HL-60 (cell line): ENCODE results near the gene APOBEC3H.

Experiments used
- DNase-seq, 2 experiments: peaks; one replicate each; pipeline ENCODE4 v3.0.0-alpha.2; 2010 to 2020; ENCODE audit warnings: low read depth in 1 of 2, low spot score in 1 of 2
- H3K27ac ChIP-seq: fragments of 250-450 bp; sonication (Bioruptor Pico); replicated peaks from 2 replicates; pipeline ENCODE4 v1.5.1; 2020; ENCODE audit warnings: mild to moderate bottlenecking, moderate library complexity
- H3K27me3 ChIP-seq: fragments of 250-450 bp; sonication (Bioruptor Pico); 2 replicates; pipeline ENCODE4 v1.5.1; 2021; ENCODE audit warnings: mild to moderate bottlenecking, moderate library complexity; ENCODE audit not compliant: insufficient read depth, poor library complexity, severe bottlenecking
- H3K4me3 ChIP-seq: replicated peaks from 2 replicates; pipeline ENCODE4 v1.5.1; 2011; ENCODE audit warnings: mild to moderate bottlenecking, control low read depth, low read length; ENCODE audit not compliant: insufficient read depth
- GABPA ChIP-seq: IDR thresholded peaks from 2 replicates; pipeline ENCODE4 v1.6.1; 2012; ENCODE audit warnings: low read depth
- POLR2AphosphoS5 ChIP-seq: IDR thresholded peaks from 2 replicates; pipeline ENCODE4 v1.6.1; 2012; ENCODE audit warnings: low read depth
- SPI1 ChIP-seq: IDR thresholded peaks from 2 replicates; pipeline ENCODE4 v1.6.1; 2012; ENCODE audit warnings: low read depth, mild to moderate bottlenecking, borderline replicate concordance
- TF ChIP-seq, protein P1 (sequence below): IDR thresholded peaks from one replicate; pipeline ENCODE4 v1.5.1; 2011; ENCODE audit warnings: low read length, control low read depth, inconsistent platforms; ENCODE audit not compliant: insufficient read depth
- TF ChIP-seq, protein P2 (sequence below): IDR thresholded peaks from 2 replicates; pipeline ENCODE4 v1.6.1; 2012; ENCODE audit warnings: low read depth; ENCODE audit not compliant: insufficient replicate concordance

Gene APOBEC3H

DNA sequence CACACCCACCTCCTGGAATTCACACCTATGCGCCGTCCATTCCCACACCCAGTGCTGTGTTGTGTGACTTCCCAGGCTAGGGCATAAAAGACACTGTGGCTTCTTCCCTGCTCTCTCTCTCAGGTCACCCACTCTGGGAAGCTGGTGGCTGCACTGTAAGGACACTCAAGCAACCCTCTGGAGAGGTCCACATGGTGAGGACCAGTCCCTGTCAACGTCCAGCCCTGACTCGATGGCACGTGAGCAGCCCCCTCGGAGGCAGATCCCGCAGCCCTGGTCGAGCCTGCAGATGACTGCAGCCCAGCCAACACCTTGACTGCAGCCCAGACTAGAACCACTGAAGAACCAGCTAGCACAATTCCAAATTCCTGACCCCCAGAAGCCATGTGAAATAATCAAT is 39.3 kb downstream of the APOBEC3H start:
- no peak for DNase-seq
- Histone ChIP-seq H3K4me3 (no peak overlapping the region), H3K27me3 (peaks cover 10% of the 10 kb centered on the region), H3K27ac (no peak overlapping the region)
- TF ChIP-seq, protein P1, sequence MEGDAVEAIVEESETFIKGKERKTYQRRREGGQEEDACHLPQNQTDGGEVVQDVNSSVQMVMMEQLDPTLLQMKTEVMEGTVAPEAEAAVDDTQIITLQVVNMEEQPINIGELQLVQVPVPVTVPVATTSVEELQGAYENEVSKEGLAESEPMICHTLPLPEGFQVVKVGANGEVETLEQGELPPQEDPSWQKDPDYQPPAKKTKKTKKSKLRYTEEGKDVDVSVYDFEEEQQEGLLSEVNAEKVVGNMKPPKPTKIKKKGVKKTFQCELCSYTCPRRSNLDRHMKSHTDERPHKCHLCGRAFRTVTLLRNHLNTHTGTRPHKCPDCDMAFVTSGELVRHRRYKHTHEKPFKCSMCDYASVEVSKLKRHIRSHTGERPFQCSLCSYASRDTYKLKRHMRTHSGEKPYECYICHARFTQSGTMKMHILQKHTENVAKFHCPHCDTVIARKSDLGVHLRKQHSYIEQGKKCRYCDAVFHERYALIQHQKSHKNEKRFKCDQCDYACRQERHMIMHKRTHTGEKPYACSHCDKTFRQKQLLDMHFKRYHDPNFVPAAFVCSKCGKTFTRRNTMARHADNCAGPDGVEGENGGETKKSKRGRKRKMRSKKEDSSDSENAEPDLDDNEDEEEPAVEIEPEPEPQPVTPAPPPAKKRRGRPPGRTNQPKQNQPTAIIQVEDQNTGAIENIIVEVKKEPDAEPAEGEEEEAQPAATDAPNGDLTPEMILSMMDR: no peak
- no peak for TF ChIP-seq POLR2AphosphoS5
- TF ChIP-seq GABPA: no peak
- TF ChIP-seq, protein P2, sequence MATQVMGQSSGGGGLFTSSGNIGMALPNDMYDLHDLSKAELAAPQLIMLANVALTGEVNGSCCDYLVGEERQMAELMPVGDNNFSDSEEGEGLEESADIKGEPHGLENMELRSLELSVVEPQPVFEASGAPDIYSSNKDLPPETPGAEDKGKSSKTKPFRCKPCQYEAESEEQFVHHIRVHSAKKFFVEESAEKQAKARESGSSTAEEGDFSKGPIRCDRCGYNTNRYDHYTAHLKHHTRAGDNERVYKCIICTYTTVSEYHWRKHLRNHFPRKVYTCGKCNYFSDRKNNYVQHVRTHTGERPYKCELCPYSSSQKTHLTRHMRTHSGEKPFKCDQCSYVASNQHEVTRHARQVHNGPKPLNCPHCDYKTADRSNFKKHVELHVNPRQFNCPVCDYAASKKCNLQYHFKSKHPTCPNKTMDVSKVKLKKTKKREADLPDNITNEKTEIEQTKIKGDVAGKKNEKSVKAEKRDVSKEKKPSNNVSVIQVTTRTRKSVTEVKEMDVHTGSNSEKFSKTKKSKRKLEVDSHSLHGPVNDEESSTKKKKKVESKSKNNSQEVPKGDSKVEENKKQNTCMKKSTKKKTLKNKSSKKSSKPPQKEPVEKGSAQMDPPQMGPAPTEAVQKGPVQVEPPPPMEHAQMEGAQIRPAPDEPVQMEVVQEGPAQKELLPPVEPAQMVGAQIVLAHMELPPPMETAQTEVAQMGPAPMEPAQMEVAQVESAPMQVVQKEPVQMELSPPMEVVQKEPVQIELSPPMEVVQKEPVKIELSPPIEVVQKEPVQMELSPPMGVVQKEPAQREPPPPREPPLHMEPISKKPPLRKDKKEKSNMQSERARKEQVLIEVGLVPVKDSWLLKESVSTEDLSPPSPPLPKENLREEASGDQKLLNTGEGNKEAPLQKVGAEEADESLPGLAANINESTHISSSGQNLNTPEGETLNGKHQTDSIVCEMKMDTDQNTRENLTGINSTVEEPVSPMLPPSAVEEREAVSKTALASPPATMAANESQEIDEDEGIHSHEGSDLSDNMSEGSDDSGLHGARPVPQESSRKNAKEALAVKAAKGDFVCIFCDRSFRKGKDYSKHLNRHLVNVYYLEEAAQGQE: no peak
- no peak for TF ChIP-seq SPI1

DNA sequence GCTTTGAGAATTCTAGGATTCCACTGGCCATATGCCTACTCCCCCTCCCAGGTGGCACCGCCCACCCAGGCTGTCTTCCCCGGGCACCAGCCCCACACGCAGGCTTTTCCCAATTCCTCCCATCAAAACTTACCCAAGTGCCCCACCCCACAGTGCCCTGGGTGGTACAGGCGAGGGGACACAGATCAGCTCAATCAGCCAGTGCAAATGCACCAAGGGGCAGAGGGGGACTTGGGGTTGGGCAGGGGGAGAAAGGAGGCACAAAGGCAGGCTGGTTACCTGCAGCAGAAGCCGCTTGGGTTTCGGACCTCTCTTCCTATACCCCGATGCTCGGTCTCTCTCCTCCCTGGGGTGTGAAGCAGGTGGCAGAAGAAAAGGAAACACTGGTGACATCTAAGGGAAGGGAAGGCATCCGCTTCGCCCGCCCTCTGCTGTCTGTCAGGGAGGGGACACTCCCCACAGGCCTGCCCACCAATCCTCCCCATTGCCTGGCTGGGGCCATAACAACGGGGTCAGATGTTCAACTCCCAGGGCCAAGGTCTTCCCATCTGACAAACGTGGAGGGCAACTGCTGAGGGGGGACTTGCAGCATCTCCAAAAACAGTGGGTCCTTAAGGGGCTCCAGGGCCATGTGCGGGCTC is 41.4 kb downstream of the APOBEC3H start:
- no peak for TF ChIP-seq POLR2AphosphoS5
- no peak for TF ChIP-seq GABPA
- H3K4me3 ChIP-seq: no peak overlapping the region
- peaks cover 10% of the 10 kb centered on the region for H3K27me3 ChIP-seq
- no peak for DNase-seq
- no peak overlapping the region for H3K27ac ChIP-seq

DNA sequence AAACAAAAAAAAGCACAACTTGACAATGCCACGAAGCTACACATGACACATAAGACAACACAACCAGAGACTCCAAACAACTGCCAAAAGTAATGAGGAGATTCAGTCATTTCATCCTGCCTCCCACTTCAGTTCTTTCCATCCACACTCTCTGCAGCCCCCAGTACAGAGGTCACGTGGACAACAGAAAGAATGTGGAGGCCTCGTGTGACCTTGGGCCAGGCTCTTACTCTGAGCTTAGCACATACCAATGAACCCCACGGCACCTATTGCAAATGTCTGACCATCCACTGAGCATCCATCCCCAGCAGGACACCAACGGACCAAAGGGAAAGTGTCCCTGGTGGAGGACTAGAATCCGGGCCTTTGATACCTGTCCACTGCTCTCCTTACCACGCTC is 42.9 kb downstream of the APOBEC3H start:
- Histone ChIP-seq H3K27ac (no peak overlapping the region), H3K27me3 (peaks cover 10% of the 10 kb centered on the region), H3K4me3 (no peak overlapping the region)
- DNase-seq: no peak
- TF ChIP-seq SPI1: no peak
- TF ChIP-seq, protein P2: no peak
- TF ChIP-seq GABPA: no peak
- no peak for TF ChIP-seq POLR2AphosphoS5
- TF ChIP-seq, protein P1: no peak

DNA sequence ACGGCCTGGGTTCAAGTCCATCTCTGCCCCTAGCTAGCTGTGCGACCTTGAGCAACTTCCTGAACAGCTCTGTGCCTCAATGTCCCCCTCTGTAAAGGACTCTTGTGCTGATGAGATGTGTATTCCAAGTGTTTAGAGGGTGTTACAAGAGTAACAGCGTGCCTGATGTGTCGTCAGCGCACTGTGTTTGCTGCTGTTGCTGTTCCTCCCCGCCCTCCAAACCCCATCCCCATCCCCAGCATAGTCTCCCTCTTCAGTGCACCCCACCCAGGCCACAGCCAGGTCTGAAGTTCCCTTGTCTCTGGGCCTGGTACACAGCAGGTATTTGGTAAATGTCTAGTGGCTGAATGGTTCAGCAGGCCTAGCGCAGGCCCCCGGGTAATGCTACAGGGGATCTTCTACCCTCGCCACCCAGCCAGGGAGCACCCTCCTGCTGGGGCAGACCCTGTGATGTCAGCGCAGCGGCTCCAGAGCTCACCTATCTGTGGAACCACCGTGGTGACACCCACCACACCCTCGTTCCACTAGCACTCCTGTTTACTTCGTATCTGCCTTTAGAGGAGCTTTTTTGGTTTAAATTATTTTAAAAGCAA is 45.1 kb downstream of the APOBEC3H start:
- Histone ChIP-seq H3K27ac (no peak overlapping the region), H3K27me3 (peaks cover 10% of the 10 kb centered on the region), H3K4me3 (no peak overlapping the region)
- no peak for DNase-seq
- TF ChIP-seq, protein P2: no peak
- TF ChIP-seq GABPA: no peak
- TF ChIP-seq SPI1: no peak
- TF ChIP-seq, protein P1: no peak
- TF ChIP-seq POLR2AphosphoS5: no peak
